Right renal cortex interstitium (tissue), 3 donors: ENCODE data around the gene ATOH8. TPM values are rescaled to one million over a fixed set of nuclear protein-coding genes. Genes with fewer than 3 reads are reported as not detected.
A peak's percentile ranks its signal among the peaks of the same experiment; 100 is the strongest.
"Not testable (repeated sequence)": the region's sequence is repeated elsewhere in the genome, so short reads cannot be mapped to it uniquely, and the experiment has no call there.

Experiments used
- DNase-seq, 3 donors: peaks; one replicate each; pipeline ENCODE4 v3.0.0-alpha.2; 2013; ENCODE audit warnings: low read depth in 3 of 3, low spot score in 2 of 3
- polyA plus RNA-seq, 3 donors: library from polyadenylated mRNA; unstranded; fragments of 120-200 nt; gene quantifications; one replicate each; pipeline ENCODE4 v1.2.1, GENCODE V29; 2013; ENCODE audit not compliant: insufficient read length in 3 of 3

ATOH8 gene
- polyA plus RNA-seq, 3 donors = 11.0 to 12.9 (median 11.2) TPM

GRCh38 chr2:85813211-85813981 is 59.6 kb downstream of the ATOH8 start:
- DNase-seq = no peak

- peak; percentile 65 to 78 (median 72) for DNase-seq
These were observed 60.4 kb downstream of the ATOH8 start for GRCh38 chr2:85813982-85814801.

GRCh38 chr2:85814802-85815550 is 61.2 kb downstream of the ATOH8 start:
- DNase-seq = no peak

GRCh38 chr2:85819811-85820510 is 66.2 kb downstream of the ATOH8 start:
- DNase-seq = no peak

- DNase-seq = no peak
These were observed 69.0 kb downstream of the ATOH8 start for GRCh38 chr2:85822766-85823165.

GRCh38 chr2:85823951-85824350 is 70.2 kb downstream of the ATOH8 start:
- DNase-seq = no peak

GRCh38 chr2:85826990-85827878 is 73.4 kb downstream of the ATOH8 start:
- no peak for DNase-seq

- DNase-seq = no peak
These were observed 74.2 kb downstream of the ATOH8 start for GRCh38 chr2:85827879-85828569.

GRCh38 chr2:85828725-85829124 is 74.9 kb downstream of the ATOH8 start:
- no peak for DNase-seq

- DNase-seq = not testable (repeated sequence)
These were observed 75.6 kb downstream of the ATOH8 start for GRCh38 chr2:85829394-85829793.

GRCh38 chr2:85830645-85831044 is 76.9 kb downstream of the ATOH8 start:
- DNase-seq = no peak

- no peak for DNase-seq
These were observed 77.9 kb downstream of the ATOH8 start for GRCh38 chr2:85831735-85832134.

- no peak for DNase-seq
These were observed 80.7 kb downstream of the ATOH8 start for GRCh38 chr2:85834466-85834865.

Other genes starting within 250 kb of the ATOH8 start
- gene MAT2A, start 214.8 kb upstream of the ATOH8 start, polyA plus RNA-seq = 100 to 1,000 TPM; 325 to 366 (median 347) TPM
- gene GGCX, start 192.5 kb upstream of the ATOH8 start, polyA plus RNA-seq = 10 to 100 TPM; 37.7 to 41.8 (median 38.1) TPM
- 100 to 1,000 TPM in 2 of 3 donors, 10 to 100 TPM in 1; 92.1 to 124 (median 118) TPM for gene VAMP8, start 176.4 kb upstream of the ATOH8 start, polyA plus RNA-seq
- gene VAMP5, start 169.6 kb upstream of the ATOH8 start, polyA plus RNA-seq = 10 to 100 TPM; 39.0 to 51.5 (median 47.0) TPM
- gene RNF181, start 158.2 kb upstream of the ATOH8 start, polyA plus RNA-seq = 100 to 1,000 TPM; 144 to 158 (median 144) TPM
- 10 to 100 TPM; 33.2 to 35.6 (median 33.9) TPM for gene TMEM150A, start 151.3 kb upstream of the ATOH8 start, polyA plus RNA-seq
- gene C2orf68, start 141.9 kb upstream of the ATOH8 start, polyA plus RNA-seq = 10 to 100 TPM; 50.1 to 55.1 (median 51.5) TPM
- 10 to 100 TPM; 75.1 to 79.9 (median 79.5) TPM for gene USP39, start 137.8 kb upstream of the ATOH8 start, polyA plus RNA-seq
- under 1 TPM in 1 of 3 donors, not detected in 2; 0.24 TPM for gene SFTPB, start 85.8 kb upstream of the ATOH8 start, polyA plus RNA-seq
- gene GNLY, start 59.6 kb upstream of the ATOH8 start, polyA plus RNA-seq = under 1 TPM in 2 of 3 donors, not detected in 1; 0.17 to 0.44 TPM
- gene ST3GAL5, start 135.0 kb downstream of the ATOH8 start, polyA plus RNA-seq = 10 to 100 TPM in 1 of 3 donors, 1 to 10 TPM in 2; 8.9 to 10.4 (median 9.0) TPM